ENCODE measurements around the gene FRY.

GRCh38 chr13:31987535-31988170 lies 43.9 kb upstream of the FRY start:
- TF ChIP-seq POLR3A (IDR thresholded peaks at IDR 0.05; ENCODE audit: borderline replicate concordance, extremely low read depth, insufficient read depth, insufficient read length) (no peak), ZFX (CRISPR knock-in tag; IDR thresholded peaks at IDR 0.05) (no peak), FOXK2 (conservative IDR thresholded peaks at IDR 0.05 in 1 of 2, IDR thresholded peaks at IDR 0.05 in 1 of 2; ENCODE audit: low read depth in 2 of 2) (no peak), NFE2 (IDR thresholded peaks at IDR 0.05; ENCODE audit: low read depth) (no peak), TAF7 (tag; IDR thresholded peaks at IDR 0.05) (no peak)

All from K562 (cell line).